IPS DF 6.9 (cell line): ENCODE results near the gene EEPD1.
"Not testable (repeated sequence)": the region's sequence is repeated elsewhere in the genome, so short reads cannot be mapped to it uniquely, and the experiment has no call there.

Experiments
- DNase-seq: peaks from one replicate; pipeline ENCODE4 v3.0.0-alpha.2; 2013; ENCODE audit warnings: low read depth, low spot score
- H3K27ac ChIP-seq: one replicate; pipeline ENCODE4 v1.5.1; 2013; ENCODE audit warnings: low read length, control low read depth
- H3K27me3 ChIP-seq: 2 replicates; pipeline ENCODE4 v1.6.1; 2013; ENCODE audit warnings: mild to moderate bottlenecking, low read length; ENCODE audit not compliant: control insufficient read depth, insufficient read depth
- H3K36me3 ChIP-seq: 2 replicates; pipeline ENCODE4 v1.6.1; 2013; ENCODE audit warnings: low read length; ENCODE audit not compliant: control insufficient read depth, insufficient read depth
- H3K4me1 ChIP-seq: 2 replicates; pipeline ENCODE4 v1.6.1; 2013; ENCODE audit warnings: low read length; ENCODE audit not compliant: control insufficient read depth, insufficient read depth
- H3K4me3 ChIP-seq: 2 replicates; pipeline ENCODE4 v1.5.1; 2013; ENCODE audit warnings: mild to moderate bottlenecking, low read length
- H3K9me3 ChIP-seq: 2 replicates; pipeline ENCODE4 v1.6.1; 2013; ENCODE audit warnings: low read length, inconsistent platforms; ENCODE audit not compliant: control insufficient read depth, insufficient read depth
- WGBS: extraction: QIAGEN DNeasy Blood & Tissue Kit; methylation state at CpG from one replicate; pipeline ENCODE4 v1.1.7; 2013; ENCODE audit warnings: mixed read lengths, missing lambda C conversion rate; ENCODE audit not compliant: insufficient read length, insufficient coverage; 5-methylcytosine and 5-hydroxymethylcytosine counted together

EEPD1 gene

DNA sequence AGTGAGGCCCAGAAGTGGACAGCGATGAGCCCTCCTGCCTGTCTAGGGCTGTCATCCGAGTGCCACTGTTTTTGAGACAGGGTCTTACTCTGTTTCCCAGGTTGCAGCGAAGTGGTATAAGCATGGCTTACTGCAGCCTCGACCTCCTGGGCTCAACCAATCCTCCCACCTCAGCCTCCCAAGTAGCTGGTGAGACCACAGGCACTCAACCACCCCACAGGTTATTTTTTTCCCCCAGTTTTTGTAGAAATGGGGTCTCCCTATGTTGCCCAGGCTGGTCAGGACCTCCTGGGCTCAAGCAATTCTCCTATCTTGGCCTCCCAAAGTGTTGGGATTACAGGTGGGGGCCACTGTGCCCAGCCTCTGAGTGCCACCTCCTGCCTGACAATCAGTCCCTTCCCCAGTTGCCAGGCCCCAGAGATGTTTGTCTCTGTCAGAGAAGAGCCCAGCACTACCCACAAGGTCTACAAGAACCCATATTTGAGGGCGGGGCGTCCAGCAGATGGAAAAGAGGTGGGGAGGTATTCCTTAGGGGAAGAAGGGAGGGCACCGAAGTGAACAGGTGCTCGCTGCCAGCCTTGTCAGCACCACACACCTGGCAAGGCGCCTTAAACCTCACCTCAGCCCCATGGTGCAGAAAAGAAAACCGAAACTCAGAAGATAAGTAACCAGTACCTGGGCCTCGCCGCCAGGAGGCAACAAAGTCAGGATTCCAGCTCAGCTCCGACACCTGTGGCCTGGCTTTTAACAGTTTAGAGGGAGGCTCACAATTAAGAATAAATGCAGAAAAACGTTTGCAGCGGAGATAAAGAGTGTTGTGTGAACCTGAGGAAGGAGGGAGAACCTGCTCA is 159.2 kb downstream of the EEPD1 start:
- DNase-seq: no peak
- H3K4me3 ChIP-seq: no peak overlapping the region
- no peaks in the 10 kb centered on the region for H3K36me3 ChIP-seq
- no peaks in the 10 kb centered on the region; the same call in 1 of the 2 replicates for H3K4me1 ChIP-seq
- H3K27ac ChIP-seq: no peak overlapping the region
- WGBS: no CpG with 5 or more reads among the region's 15 CpGs
- no peaks in the 10 kb centered on the region for H3K27me3 ChIP-seq
- no peaks in the 10 kb centered on the region for H3K9me3 ChIP-seq

DNA sequence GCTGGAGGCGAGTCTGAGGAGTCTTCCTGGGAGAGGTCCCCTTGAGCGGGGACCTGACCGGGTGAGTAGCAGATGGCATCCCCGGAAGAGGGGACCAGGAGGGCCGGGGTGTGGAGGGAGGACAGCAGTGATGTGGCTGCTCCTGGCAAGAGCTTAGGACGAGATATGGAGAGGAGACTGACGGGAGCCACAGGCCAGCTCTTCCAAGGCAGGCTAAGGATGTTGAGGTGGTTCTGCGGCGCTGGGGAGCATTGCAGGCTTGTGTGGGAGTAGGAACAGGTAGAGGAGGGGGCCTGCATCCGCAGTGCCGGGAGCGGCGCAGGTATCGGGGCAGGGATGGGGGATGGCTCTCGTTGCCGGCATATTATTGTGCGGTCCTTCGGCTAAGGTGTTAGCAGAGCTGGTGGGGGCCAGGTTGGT is 159.9 kb downstream of the EEPD1 start:
- H3K27ac ChIP-seq: no peak overlapping the region
- H3K36me3 ChIP-seq: no peaks in the 10 kb centered on the region
- no CpG with 5 or more reads among the region's 18 CpGs for WGBS
- DNase-seq: no peak
- H3K9me3 ChIP-seq: no peaks in the 10 kb centered on the region
- no peaks in the 10 kb centered on the region; the same call in 1 of the 2 replicates for H3K4me1 ChIP-seq
- no peak overlapping the region for H3K4me3 ChIP-seq
- H3K27me3 ChIP-seq: no peaks in the 10 kb centered on the region

DNA sequence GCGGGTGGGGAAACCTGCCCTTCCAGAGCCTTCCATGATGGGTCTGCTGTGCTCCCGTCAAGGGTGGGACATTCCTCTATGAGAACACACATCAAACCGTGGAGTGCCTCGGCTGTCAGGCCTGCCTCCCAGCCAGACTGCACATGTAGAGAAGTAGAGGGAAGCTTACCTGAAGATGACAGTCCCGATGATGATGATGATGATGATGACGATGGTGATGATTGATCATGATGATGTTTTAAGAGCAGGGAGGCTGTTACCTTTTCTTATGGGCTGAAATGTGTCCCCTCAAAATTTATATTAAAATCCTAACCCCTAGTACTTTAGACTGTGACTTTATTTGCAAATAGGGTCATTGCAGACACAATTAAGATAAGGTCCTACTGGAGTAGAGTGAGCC is 160.6 kb downstream of the EEPD1 start:
- no peaks in the 10 kb centered on the region for H3K36me3 ChIP-seq

DNA sequence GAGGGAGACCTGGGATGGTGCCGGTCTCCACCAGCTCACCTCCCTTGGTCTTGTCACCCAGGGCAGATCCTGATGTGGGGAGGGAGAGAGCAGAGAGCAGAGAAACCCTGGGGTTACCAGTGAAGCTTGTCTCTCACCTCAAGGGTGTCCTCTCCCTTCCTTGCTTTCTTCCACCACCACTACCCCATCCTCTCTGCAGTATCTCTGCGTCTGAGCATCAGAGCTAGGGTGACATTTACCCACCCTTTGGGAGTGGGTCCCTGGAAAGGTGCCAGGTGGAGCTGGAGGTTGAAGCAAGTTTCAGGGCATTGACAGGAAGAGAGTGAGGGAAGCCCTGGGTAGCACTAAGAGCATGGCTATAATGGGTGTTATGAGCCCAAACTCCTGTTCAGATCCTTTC is 161.4 kb downstream of the EEPD1 start:
- WGBS: no CpG with 5 or more reads among the region's 2 CpGs
- no peak overlapping the region for H3K27ac ChIP-seq
- H3K9me3 ChIP-seq: no peaks in the 10 kb centered on the region
- no peaks in the 10 kb centered on the region for H3K36me3 ChIP-seq
- no peak for DNase-seq
- H3K4me1 ChIP-seq: no peaks in the 10 kb centered on the region; the same call in 1 of the 2 replicates
- no peaks in the 10 kb centered on the region for H3K27me3 ChIP-seq
- no peak overlapping the region for H3K4me3 ChIP-seq

More for the DNA sequence above, 160.6 kb downstream of the EEPD1 start:
- Histone ChIP-seq H3K4me3 (no peak overlapping the region), H3K27me3 (no peaks in the 10 kb centered on the region), H3K9me3 (no peaks in the 10 kb centered on the region), H3K4me1 (no peaks in the 10 kb centered on the region; the same call in 1 of the 2 replicates), H3K27ac (no peak overlapping the region)
- DNase-seq: no peak
- WGBS: no CpG with 5 or more reads among the region's 6 CpGs

DNA sequence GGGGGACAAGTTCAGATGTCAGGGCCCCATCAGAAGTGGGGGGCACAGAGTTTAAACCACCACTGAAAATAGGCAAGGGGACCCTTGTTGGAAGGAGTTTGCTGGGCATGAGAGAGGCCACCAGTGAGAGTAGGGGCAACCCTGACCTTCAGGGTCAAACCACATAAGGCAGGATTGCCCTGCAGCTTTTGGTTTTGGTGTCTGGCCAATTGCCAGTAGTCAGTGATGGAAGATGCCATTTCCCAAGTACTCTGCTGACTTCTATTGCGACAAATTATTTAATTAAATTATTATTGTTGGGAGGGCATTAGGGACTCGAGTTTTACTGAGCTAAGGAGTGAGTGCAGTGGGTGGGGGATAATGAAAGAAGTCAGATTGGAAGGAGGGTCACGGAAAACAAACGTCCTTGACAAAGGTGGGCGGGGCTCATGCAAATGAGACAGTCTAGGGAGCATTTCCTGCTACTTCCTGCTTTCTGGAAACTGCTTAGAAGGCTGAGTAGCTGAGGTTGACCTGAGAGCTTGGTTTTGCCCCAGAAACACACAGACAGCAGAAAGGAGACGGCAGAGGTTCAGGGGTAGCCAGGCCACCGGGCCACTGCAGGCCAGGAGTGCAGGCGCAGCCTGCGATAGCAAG is 162.4 kb downstream of the EEPD1 start:
- no peak overlapping the region for H3K4me3 ChIP-seq
- H3K27ac ChIP-seq: no peak overlapping the region
- no peaks in the 10 kb centered on the region for H3K36me3 ChIP-seq
- no peaks in the 10 kb centered on the region; the same call in 1 of the 2 replicates for H3K4me1 ChIP-seq
- DNase-seq: no peak
- WGBS: no CpG with 5 or more reads among the region's 9 CpGs
- no peaks in the 10 kb centered on the region for H3K27me3 ChIP-seq
- H3K9me3 ChIP-seq: no peaks in the 10 kb centered on the region

DNA sequence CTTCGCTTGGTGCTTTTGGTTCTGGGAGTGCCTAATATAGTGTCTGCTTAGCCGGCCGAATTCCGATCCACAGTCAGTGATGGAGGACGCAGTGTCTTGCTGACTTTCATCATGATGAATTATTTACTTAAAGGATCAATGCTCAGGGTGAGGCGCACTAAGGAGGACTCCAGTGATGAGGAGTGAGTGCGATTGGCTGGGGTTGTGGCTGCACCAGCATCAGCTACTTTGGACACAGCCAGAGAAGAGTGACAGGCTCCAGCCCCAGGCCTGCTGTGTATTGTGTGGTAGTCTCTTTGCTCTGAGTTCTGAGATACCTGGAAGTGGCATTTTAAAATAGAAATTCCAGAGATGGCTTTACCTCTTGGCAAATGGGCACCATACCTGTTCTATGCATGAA is 163.3 kb downstream of the EEPD1 start:
- DNase-seq: no peak
- WGBS: no CpG with 5 or more reads among the region's 7 CpGs
- no peaks in the 10 kb centered on the region for H3K36me3 ChIP-seq

DNA sequence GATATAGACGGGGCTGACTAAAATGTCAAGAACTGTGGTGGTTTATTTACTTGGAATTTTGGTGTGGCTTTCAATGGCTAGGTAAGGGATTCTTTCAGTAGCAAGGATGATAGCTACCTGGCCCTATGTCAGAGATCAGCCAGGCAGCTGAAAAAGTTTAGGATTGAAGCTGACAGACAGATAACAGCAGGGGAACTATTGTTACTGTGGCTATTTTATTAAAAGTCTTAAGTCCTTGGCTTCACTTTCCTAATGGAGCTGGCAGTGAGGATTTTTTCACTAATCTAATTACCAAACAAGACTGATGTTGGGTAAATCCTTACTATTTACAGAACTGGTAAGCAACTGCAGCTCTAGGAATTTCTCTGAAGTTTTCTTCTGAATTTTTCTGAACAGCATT is 164.2 kb downstream of the EEPD1 start:
- no peaks in the 10 kb centered on the region; the same call in 1 of the 2 replicates for H3K9me3 ChIP-seq
- no peak for DNase-seq
- H3K4me1 ChIP-seq: no peaks in the 10 kb centered on the region
- H3K27ac ChIP-seq: no peak overlapping the region
- no peaks in the 10 kb centered on the region for H3K36me3 ChIP-seq
- H3K27me3 ChIP-seq: no peaks in the 10 kb centered on the region
- WGBS: no CpG with 5 or more reads among the region's 1 CpG
- no peak overlapping the region for H3K4me3 ChIP-seq

More for the DNA sequence above, 163.3 kb downstream of the EEPD1 start:
- H3K4me1 ChIP-seq: no peaks in the 10 kb centered on the region
- no peaks in the 10 kb centered on the region for H3K27me3 ChIP-seq
- H3K9me3 ChIP-seq: no peaks in the 10 kb centered on the region; the same call in 1 of the 2 replicates
- H3K27ac ChIP-seq: no peak overlapping the region
- H3K4me3 ChIP-seq: no peak overlapping the region

DNA sequence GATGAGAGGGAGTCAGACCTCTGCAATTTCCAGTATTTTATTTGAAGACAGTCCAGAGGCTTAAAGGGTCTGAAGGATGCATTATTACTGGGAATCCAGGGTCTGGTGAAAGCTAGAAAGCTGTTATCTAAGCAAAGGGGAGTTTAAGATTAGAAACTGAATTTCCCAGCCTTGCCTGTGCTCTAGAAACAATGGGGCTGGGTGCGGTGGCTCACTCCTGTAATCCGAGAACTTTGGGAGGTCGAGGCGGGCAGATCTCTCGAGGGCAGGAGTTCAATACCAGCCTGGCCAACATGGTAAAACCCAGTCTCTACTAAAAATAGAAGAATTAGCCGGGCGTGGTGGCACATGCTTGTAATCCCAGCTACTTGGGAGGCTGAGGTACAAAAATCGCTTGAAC is 165.1 kb downstream of the EEPD1 start:
- Histone ChIP-seq H3K27ac (no peak overlapping the region), H3K4me3 (no peak overlapping the region), H3K36me3 (no peaks in the 10 kb centered on the region), H3K9me3 (no peaks in the 10 kb centered on the region; the same call in 1 of the 2 replicates), H3K4me1 (no peaks in the 10 kb centered on the region), H3K27me3 (no peaks in the 10 kb centered on the region)
- no peak for DNase-seq
- WGBS: no CpG with 5 or more reads among the region's 8 CpGs

DNA sequence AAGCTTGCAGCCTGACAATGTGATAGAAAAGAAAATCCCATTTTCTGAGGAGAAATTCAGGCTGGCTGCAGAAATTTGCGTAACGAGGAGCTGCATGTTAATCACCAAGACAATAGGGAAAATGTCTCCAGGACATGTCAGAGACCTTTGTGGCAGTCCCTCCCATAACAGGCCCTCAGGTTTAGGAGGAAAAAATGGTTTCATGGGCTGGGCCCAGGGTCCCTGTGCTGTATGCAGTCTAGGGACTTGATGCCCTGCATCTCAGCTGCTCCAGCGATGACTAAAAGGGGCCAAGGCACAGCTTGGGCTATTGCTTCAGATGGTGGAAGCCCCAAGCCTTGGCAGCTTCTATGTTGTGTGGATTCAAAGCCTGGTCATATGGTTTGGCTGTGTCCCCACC is 168.2 kb downstream of the EEPD1 start:
- not testable (repeated sequence) for H3K27ac ChIP-seq, DNase-seq
- WGBS: no CpG with 5 or more reads among the region's 3 CpGs

DNA sequence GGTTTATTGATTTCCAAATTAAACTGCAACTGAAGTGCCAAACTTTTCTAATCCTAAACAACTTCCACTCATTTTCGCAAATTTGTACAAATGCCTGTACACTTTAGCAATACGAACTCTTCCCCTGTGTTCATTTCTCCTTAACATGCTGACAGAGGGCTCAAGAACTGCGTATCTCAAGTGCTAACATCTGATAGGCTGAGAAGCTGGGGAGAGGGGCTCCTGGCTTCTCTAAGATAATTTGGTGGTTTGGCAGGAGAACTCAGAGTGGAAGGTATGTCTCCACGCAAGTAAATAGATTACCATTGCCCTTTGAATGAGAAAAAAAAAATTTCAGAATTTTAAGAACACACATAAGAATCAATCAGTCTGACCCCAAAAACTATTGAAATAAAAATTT is 183.3 kb downstream of the EEPD1 start:
- WGBS: 100% methylated on average over 2 of the region's 4 CpGs

More for the DNA sequence above, 168.2 kb downstream of the EEPD1 start:
- not testable (repeated sequence) for H3K27me3 ChIP-seq, H3K4me3 ChIP-seq, H3K36me3 ChIP-seq, H3K9me3 ChIP-seq, H3K4me1 ChIP-seq

More for the DNA sequence above, 183.3 kb downstream of the EEPD1 start:
- Histone ChIP-seq H3K36me3 (no peaks in the 10 kb centered on the region), H3K4me1 (no peaks in the 10 kb centered on the region), H3K4me3 (no peak overlapping the region), H3K27me3 (no peaks in the 10 kb centered on the region), H3K27ac (no peak overlapping the region), H3K9me3 (no peaks in the 10 kb centered on the region)
- DNase-seq: no peak
